Thyroid gland (tissue), 4 donors: ENCODE results near the gene LPAR1.

Source experiments
- POLR2A ChIP-seq, 2 donors: fragments of 450-650 bp; IDR thresholded peaks; one replicate each; pipeline ENCODE4 v1.6.1; 2017; ENCODE audit warnings: antibody characterized with exemption in 2 of 2, mild to moderate bottlenecking in 2 of 2, moderate library complexity in 1 of 2
- TF ChIP-seq, protein P1 (sequence below), 6 experiments: fragments of 200-600 bp in 3 of 6; fragments of 450-650 bp in 3 of 6; sonication (generic) in 3 of 6; IDR thresholded peaks; one replicate each; pipeline ENCODE4 v1.5.1; 2016 to 2019; ENCODE audit warnings: antibody characterized with exemption in 6 of 6, mild to moderate bottlenecking in 2 of 6, inconsistent platforms in 1 of 6, moderate library complexity in 1 of 6

- TF ChIP-seq, protein P1, sequence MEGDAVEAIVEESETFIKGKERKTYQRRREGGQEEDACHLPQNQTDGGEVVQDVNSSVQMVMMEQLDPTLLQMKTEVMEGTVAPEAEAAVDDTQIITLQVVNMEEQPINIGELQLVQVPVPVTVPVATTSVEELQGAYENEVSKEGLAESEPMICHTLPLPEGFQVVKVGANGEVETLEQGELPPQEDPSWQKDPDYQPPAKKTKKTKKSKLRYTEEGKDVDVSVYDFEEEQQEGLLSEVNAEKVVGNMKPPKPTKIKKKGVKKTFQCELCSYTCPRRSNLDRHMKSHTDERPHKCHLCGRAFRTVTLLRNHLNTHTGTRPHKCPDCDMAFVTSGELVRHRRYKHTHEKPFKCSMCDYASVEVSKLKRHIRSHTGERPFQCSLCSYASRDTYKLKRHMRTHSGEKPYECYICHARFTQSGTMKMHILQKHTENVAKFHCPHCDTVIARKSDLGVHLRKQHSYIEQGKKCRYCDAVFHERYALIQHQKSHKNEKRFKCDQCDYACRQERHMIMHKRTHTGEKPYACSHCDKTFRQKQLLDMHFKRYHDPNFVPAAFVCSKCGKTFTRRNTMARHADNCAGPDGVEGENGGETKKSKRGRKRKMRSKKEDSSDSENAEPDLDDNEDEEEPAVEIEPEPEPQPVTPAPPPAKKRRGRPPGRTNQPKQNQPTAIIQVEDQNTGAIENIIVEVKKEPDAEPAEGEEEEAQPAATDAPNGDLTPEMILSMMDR (IDR thresholded peaks at IDR 0.05), result no peak
- no peak for TF ChIP-seq POLR2A (IDR thresholded peaks at IDR 0.05)
Measured at GRCh38 chr9:110954822-110955291, 83.4 kb downstream of the LPAR1 start.
